HG02798 (cell line): Measurements from ENCODE around the gene HYKK.

ENCODE experiments used
- ATAC-seq: cut with Tn5 transposase; IDR thresholded peaks from one replicate; pipeline ENCODE4 v1.9.1; 2021; ENCODE audit warnings: mild to moderate bottlenecking; ENCODE audit not compliant: unreplicated experiment, poor library complexity

The HYKK gene

DNA sequence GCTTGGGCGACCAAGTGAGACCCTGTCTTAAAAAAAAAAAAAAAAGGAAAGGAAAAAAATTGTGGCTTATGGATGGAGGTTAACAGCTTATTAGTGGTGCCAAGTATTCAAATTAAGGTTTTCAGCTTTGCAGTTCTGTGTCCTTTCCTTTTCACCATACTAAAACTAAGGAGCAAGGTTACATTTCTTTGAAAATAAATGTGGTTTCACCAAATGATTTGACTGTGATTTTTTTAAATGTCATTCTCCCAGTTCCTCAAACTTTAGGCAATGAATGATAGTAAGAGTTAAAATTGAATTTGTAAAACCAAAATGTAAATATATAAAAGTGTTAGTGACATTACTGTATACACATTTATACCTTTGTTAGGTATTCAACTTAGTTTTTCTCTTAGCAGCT is 67.6 kb downstream of the HYKK start:
- ATAC-seq, result no peak
